Colonic mucosa (tissue), 4 donors: ENCODE data around the gene XIRP2. TPM values are rescaled to one million over a fixed set of nuclear protein-coding genes. Genes with fewer than 3 reads are reported as not detected.

ENCODE experiments used
- DNase-seq: peaks from one replicate; pipeline ENCODE4 v3.0.0-alpha.2; 2020
- H3K27ac ChIP-seq: fragments of 200-600 bp; one replicate; pipeline ENCODE4 v1.8.0; 2021
- H3K27me3 ChIP-seq: fragments of 200-600 bp; one replicate; pipeline ENCODE4 v1.8.0; 2021
- H3K36me3 ChIP-seq: fragments of 200-600 bp; one replicate; pipeline ENCODE4 v1.8.0; 2021
- H3K4me1 ChIP-seq: fragments of 200-600 bp; one replicate; pipeline ENCODE4 v1.8.0; 2021; ENCODE audit warnings: mild to moderate bottlenecking
- H3K4me3 ChIP-seq: fragments of 200-600 bp; one replicate; pipeline ENCODE4 v1.8.0; 2021
- H3K9ac ChIP-seq, 2 donors: one replicate each; pipeline ENCODE4 v1.7.0; 2013; ENCODE audit warnings: control low read depth in 2 of 2, low read depth in 2 of 2, low read length in 2 of 2
- H3K9me3 ChIP-seq: fragments of 200-600 bp; one replicate; pipeline ENCODE4 v1.8.0; 2021
- intact Hi-C: fragments of 100-400 bp; cut with DNase I; formaldehyde crosslinking; loops from one replicate; pipeline ENCODE4 v1.14.1; 2022
- total RNA-seq, 2 donors: library from RNA; stranded (reverse); fragmentation: NEBNext Ultra II Directional in 1 of 2; extraction: Animal tissue kit (Norgen Biotek cat#: 25700) in 1 of 2; gene quantifications; one replicate each; pipeline ENCODE4 v1.2.1, GENCODE V29; 2021
- TF ChIP-seq, protein P1 (sequence below): fragments of 200-600 bp; IDR thresholded peaks from one replicate; pipeline ENCODE4 v1.8.0; 2022; ENCODE audit warnings: antibody characterized with exemption, mild to moderate bottlenecking
- donor health status: healthy.
- donor health status: DM: no; HTN: no; CAD: no.
- donor health status: DM: no; HTN: no; CAD: no.

XIRP2 gene
- total RNA-seq, 2 donors from 2014 or later = 0.13 TPM; not detected in 1

DNA sequence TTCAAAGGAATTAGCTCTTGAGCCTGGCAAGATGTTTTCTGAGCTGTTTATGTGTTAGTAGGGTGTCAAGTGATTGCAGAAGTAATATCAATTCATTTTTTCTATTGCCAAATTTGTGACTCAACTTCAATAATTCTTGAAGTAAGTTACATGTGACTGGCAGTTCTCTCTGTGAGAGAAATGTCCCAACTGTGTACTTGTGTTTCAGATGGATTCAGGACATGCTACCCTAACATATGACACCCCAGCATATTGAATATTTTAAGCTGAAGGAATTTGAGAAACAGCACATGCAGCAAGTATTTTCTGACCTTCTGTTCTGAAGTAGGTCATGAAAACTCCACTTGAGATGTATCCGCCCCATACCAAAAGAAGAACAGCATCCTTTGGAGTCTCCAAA, 263.6 kb downstream of the XIRP2 start:
- intact Hi-C loops = no loop called here
- TF ChIP-seq, protein P1, sequence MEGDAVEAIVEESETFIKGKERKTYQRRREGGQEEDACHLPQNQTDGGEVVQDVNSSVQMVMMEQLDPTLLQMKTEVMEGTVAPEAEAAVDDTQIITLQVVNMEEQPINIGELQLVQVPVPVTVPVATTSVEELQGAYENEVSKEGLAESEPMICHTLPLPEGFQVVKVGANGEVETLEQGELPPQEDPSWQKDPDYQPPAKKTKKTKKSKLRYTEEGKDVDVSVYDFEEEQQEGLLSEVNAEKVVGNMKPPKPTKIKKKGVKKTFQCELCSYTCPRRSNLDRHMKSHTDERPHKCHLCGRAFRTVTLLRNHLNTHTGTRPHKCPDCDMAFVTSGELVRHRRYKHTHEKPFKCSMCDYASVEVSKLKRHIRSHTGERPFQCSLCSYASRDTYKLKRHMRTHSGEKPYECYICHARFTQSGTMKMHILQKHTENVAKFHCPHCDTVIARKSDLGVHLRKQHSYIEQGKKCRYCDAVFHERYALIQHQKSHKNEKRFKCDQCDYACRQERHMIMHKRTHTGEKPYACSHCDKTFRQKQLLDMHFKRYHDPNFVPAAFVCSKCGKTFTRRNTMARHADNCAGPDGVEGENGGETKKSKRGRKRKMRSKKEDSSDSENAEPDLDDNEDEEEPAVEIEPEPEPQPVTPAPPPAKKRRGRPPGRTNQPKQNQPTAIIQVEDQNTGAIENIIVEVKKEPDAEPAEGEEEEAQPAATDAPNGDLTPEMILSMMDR = no peak
- no peaks in the 10 kb centered on the region for H3K9me3 ChIP-seq

GRCh38 chr2:167157523-167157922, 269.2 kb downstream of the XIRP2 start:
- Histone ChIP-seq H3K27me3 (no peaks in the 10 kb centered on the region), H3K9ac (no peak overlapping the region), H3K9me3 (no peaks in the 10 kb centered on the region), H3K4me3 (no peak overlapping the region), H3K27ac (no peak overlapping the region), H3K36me3 (no peaks in the 10 kb centered on the region), H3K4me1 (no peaks in the 10 kb centered on the region)
- TF ChIP-seq, protein P1 = no peak
- no peak for DNase-seq
- intact Hi-C loops = no loop called here

More for the DNA sequence above, 263.6 kb downstream of the XIRP2 start:
- H3K36me3 ChIP-seq = no peaks in the 10 kb centered on the region
- H3K4me1 ChIP-seq = no peaks in the 10 kb centered on the region
- no peaks in the 10 kb centered on the region for H3K27me3 ChIP-seq
- no peak overlapping the region for H3K9ac ChIP-seq
- no peak overlapping the region for H3K27ac ChIP-seq
- DNase-seq = no peak
- no peak overlapping the region for H3K4me3 ChIP-seq

DNA sequence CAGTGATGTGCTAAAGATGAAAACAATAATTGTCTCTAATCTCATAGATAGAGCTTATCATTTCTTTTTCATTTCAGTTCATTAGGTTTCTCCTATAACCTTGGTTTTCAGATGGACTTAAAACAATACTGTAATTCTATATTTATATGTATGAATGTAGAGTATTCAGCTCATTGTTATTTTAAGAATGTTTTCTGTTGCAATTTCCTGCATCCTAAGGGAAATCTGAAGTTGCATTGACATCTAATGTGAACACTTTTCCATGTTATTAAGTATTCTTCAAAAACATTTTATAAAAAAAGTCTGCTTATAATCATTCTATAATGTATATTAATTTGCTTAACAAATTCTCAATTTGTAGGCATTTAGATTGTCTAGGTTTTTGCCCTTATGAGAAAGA, 288.9 kb downstream of the XIRP2 start:
- H3K9me3 ChIP-seq = no peaks in the 10 kb centered on the region
- H3K9ac ChIP-seq = no peak overlapping the region
- no peak overlapping the region for H3K27ac ChIP-seq
- H3K36me3 ChIP-seq = no peaks in the 10 kb centered on the region
- DNase-seq = no peak
- no peak overlapping the region for H3K4me3 ChIP-seq
- intact Hi-C loops = no loop called here
- TF ChIP-seq, protein P1 = no peak
- H3K4me1 ChIP-seq = no peaks in the 10 kb centered on the region
- no peaks in the 10 kb centered on the region for H3K27me3 ChIP-seq

DNA sequence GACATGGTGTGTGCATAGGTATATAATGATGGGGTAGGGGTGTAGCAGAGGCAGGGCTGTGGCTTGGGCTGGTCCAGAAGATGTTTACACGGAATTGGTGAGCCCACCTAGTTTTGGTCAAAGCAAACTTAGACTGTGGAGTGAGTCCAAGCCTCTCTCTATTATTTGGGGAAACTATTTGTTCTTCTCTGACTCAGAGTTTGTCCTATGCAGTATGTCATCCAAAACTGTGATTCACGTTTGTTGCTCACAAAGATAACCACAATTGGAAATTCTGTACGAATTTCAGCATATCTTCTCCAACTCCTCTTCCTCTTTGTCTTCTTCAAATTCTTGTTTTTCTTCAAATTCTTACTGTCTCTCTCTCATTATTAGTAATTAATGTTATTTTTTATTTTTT, 292.9 kb downstream of the XIRP2 start:
- Histone ChIP-seq H3K9ac (no peak overlapping the region), H3K4me1 (no peaks in the 10 kb centered on the region), H3K4me3 (no peak overlapping the region), H3K9me3 (no peaks in the 10 kb centered on the region), H3K27ac (no peak overlapping the region), H3K36me3 (no peaks in the 10 kb centered on the region), H3K27me3 (no peaks in the 10 kb centered on the region)
- no peak for DNase-seq
- intact Hi-C loops = no loop called here
- TF ChIP-seq, protein P1 = no peak

- H3K4me1 ChIP-seq = no peaks in the 10 kb centered on the region
Observed at GRCh38 chr2:167181688-167182087, 293.4 kb downstream of the XIRP2 start.

More at GRCh38 chr2:167181688-167182087, 293.4 kb downstream of the XIRP2 start:
- Histone ChIP-seq H3K4me3 (no peak overlapping the region), H3K36me3 (no peaks in the 10 kb centered on the region), H3K27ac (no peak overlapping the region), H3K27me3 (no peaks in the 10 kb centered on the region), H3K9me3 (no peaks in the 10 kb centered on the region), H3K9ac (no peak overlapping the region)
- DNase-seq = no peak
- TF ChIP-seq, protein P1 = no peak
- intact Hi-C loops = no loop called here
